Measurements from ENCODE around the gene TTC7B. TPM values are rescaled to one million over a fixed set of nuclear protein-coding genes. Genes with fewer than 3 reads are reported as not detected.

The TTC7B gene
- total RNA-seq, 1 donor from 2014 or later: 20.6 TPM

- Mint-ChIP-seq H3K36me3 (peaks cover 3% of the 10 kb centered on the region), H3K4me3 (no peak overlapping the region), H3K27me3 (ENCODE audit: insufficient read depth, low read depth) (peaks cover 4% of the 10 kb centered on the region), H3K4me1 (peaks cover 35% of the 10 kb centered on the region), H3K9me3 (peaks cover 3% of the 10 kb centered on the region), H3K27ac (peak overlapping the region; percentile 25)
- DNase-seq (ENCODE audit: low spot score): no peak
- H3K79me2 ChIP-seq (ENCODE audit: low read depth): no peaks in the 10 kb centered on the region
- no peaks in the 10 kb centered on the region for H3K36me3 ChIP-seq
- no peak overlapping the region for H3K27ac ChIP-seq
- TF ChIP-seq EZH2phosphoT487 (IDR thresholded peaks at IDR 0.05): no peak
- TF ChIP-seq EZH2 (IDR thresholded peaks at IDR 0.05): no peak
- no peak for TF ChIP-seq CTCF (IDR thresholded peaks at IDR 0.05)
- peaks cover 16% of the 10 kb centered on the region for H3K4me1 ChIP-seq
- no peak overlapping the region for H3K9ac ChIP-seq
- H2AFZ ChIP-seq (replicated peaks): no peak overlapping the region
- no peaks in the 10 kb centered on the region for H3F3A ChIP-seq (ENCODE audit: low read depth)
- H4K20me1 ChIP-seq (ENCODE audit: low read depth): no peaks in the 10 kb centered on the region
- no peak overlapping the region for H3K4me3 ChIP-seq
- no peak overlapping the region for H3K4me2 ChIP-seq
- no peaks in the 10 kb centered on the region for H3K9me3 ChIP-seq (ENCODE audit: low read depth)
- no peaks in the 10 kb centered on the region for H3K27me3 ChIP-seq
Observed at GRCh38 chr14:90554341-90554740, 261.9 kb downstream of the TTC7B start.

DNA sequence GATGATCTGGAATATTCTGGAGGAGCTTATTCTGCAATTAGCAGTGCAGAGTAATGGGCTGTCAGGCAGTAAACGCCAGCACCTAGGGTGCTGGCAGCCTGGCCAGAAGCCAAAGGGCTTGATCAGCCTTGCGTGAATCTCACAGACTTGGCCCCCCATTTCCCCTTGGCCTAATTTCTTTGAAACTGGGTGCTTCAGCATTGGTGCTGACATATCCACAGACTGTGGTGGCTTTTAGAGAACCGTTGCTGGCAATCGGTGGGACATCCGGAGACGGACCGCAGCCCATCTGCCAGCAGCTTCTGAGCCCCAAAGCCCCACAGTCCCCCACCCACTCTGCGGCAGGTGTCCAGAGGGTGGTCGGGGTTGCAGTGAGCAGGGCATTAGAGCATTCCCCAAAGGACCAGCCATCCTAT, 262.3 kb downstream of the TTC7B start:
- H2AFZ ChIP-seq (replicated peaks): no peak overlapping the region
- no peak overlapping the region for H3K27ac ChIP-seq
- H3K27ac Mint-ChIP-seq: no peak overlapping the region
- H3K4me3 Mint-ChIP-seq: no peak overlapping the region
- H3K36me3 ChIP-seq: no peaks in the 10 kb centered on the region
- H3F3A ChIP-seq (ENCODE audit: low read depth): no peaks in the 10 kb centered on the region
- H3K79me2 ChIP-seq (ENCODE audit: low read depth): no peaks in the 10 kb centered on the region
- TF ChIP-seq CTCF (IDR thresholded peaks at IDR 0.05): no peak
- TF ChIP-seq EZH2phosphoT487 (IDR thresholded peaks at IDR 0.05): no peak
- no peak for TF ChIP-seq EZH2 (IDR thresholded peaks at IDR 0.05)
- no peak overlapping the region for H3K4me2 ChIP-seq
- peaks cover 4% of the 10 kb centered on the region for H3K27me3 Mint-ChIP-seq (ENCODE audit: insufficient read depth, low read depth)
- peaks cover 3% of the 10 kb centered on the region for H3K36me3 Mint-ChIP-seq
- no peak overlapping the region for H3K9ac ChIP-seq
- H4K20me1 ChIP-seq (ENCODE audit: low read depth): no peaks in the 10 kb centered on the region
- peaks cover 16% of the 10 kb centered on the region for H3K4me1 ChIP-seq
- H3K4me3 ChIP-seq: no peak overlapping the region
- H3K9me3 Mint-ChIP-seq: peaks cover 3% of the 10 kb centered on the region
- no peaks in the 10 kb centered on the region for H3K9me3 ChIP-seq (ENCODE audit: low read depth)
- H3K27me3 ChIP-seq: no peaks in the 10 kb centered on the region
- peaks cover 33% of the 10 kb centered on the region for H3K4me1 Mint-ChIP-seq
- no peak for DNase-seq (ENCODE audit: low spot score)

- no peaks in the 10 kb centered on the region for H3K79me2 ChIP-seq (ENCODE audit: low read depth)
- no peaks in the 10 kb centered on the region for H3K36me3 ChIP-seq
- no peaks in the 10 kb centered on the region for H3K27me3 ChIP-seq
- H3K27ac ChIP-seq: no peak overlapping the region
- peak; percentile 21 for DNase-seq (ENCODE audit: low spot score)
- H4K20me1 ChIP-seq (ENCODE audit: low read depth): no peaks in the 10 kb centered on the region
- no peak overlapping the region for H2AFZ ChIP-seq (replicated peaks)
- Mint-ChIP-seq H3K4me1 (peaks cover 30% of the 10 kb centered on the region), H3K27ac (no peak overlapping the region), H3K27me3 (ENCODE audit: insufficient read depth, low read depth) (peaks cover 2% of the 10 kb centered on the region), H3K9me3 (peaks cover 3% of the 10 kb centered on the region), H3K36me3 (peaks cover 3% of the 10 kb centered on the region), H3K4me3 (no peak overlapping the region)
- H3K4me3 ChIP-seq: no peak overlapping the region
- H3K9me3 ChIP-seq (ENCODE audit: low read depth): no peaks in the 10 kb centered on the region
- H3K4me2 ChIP-seq: no peak overlapping the region
- H3F3A ChIP-seq (ENCODE audit: low read depth): no peaks in the 10 kb centered on the region
- peaks cover 16% of the 10 kb centered on the region for H3K4me1 ChIP-seq
- no peak overlapping the region for H3K9ac ChIP-seq
- TF ChIP-seq EZH2phosphoT487 (IDR thresholded peaks at IDR 0.05) (no peak), EZH2 (IDR thresholded peaks at IDR 0.05) (no peak), CTCF (IDR thresholded peaks at IDR 0.05) (no peak)
Observed at GRCh38 chr14:90553298-90553920, 262.8 kb downstream of the TTC7B start.

Data from neural progenitor cell (in vitro differentiated cells).